Upper lobe of left lung (tissue), 4 donors: ENCODE measurements around the gene RAD17.

Experiments used
- CTCF ChIP-seq, 6 experiments: fragments of 450-650 bp in 4 of 6; fragments of 200-600 bp in 2 of 6; sonication (generic) in 2 of 6; IDR thresholded peaks; one replicate each; pipeline ENCODE4 v1.5.1; 2016 to 2019; ENCODE audit warnings: antibody characterized with exemption in 6 of 6
- EP300 ChIP-seq, 4 donors: sonication (generic); formaldehyde crosslinking; IDR thresholded peaks; one replicate each; pipeline ENCODE4 v1.5.1; 2017; ENCODE audit warnings: antibody characterized with exemption in 4 of 4, control low read depth in 2 of 4
- POLR2A ChIP-seq, 4 donors: fragments of 450-650 bp; IDR thresholded peaks; one replicate each; pipeline ENCODE4 v1.5.1; 2016 to 2017; ENCODE audit warnings: antibody characterized with exemption in 4 of 4, mild to moderate bottlenecking in 2 of 4
- POLR2AphosphoS5 ChIP-seq, 2 donors: sonication (generic); formaldehyde crosslinking; IDR thresholded peaks; one replicate each; pipeline ENCODE4 v1.5.1; 2017; ENCODE audit warnings: antibody characterized with exemption in 2 of 2

- TF ChIP-seq CTCF (IDR thresholded peaks at IDR 0.05) (no peak), EP300 (IDR thresholded peaks at IDR 0.05) (no peak), POLR2AphosphoS5 (IDR thresholded peaks at IDR 0.05) (no peak), POLR2A (IDR thresholded peaks at IDR 0.05) (no peak)
These were observed 63.0 kb downstream of the RAD17 start for GRCh38 chr5:69432412-69433206.
